Retinal pigment epithelial cell (primary cell): Measurements from ENCODE around the gene TMEM9.
A peak's percentile ranks its signal among the peaks of the same experiment; 100 is the strongest.

ENCODE experiments used
- DNase-seq: peaks from one replicate; pipeline ENCODE4 v3.0.0-alpha.2; 2010; ENCODE audit warnings: low read depth
- H3K4me3 ChIP-seq: 2 replicates; pipeline ENCODE4 v1.5.1; 2011; ENCODE audit warnings: mild to moderate bottlenecking, low read length, control low read depth, moderate library complexity
- CTCF ChIP-seq: conservative IDR thresholded peaks from 2 replicates; pipeline ENCODE4 v1.5.1; 2011; ENCODE audit warnings: low read depth, low read length, control low read depth, inconsistent platforms

Gene TMEM9

GRCh38 chr1:201189085-201189484 is 34.8 kb upstream of the TMEM9 start:
- H3K4me3 ChIP-seq = no peak overlapping the region
- TF ChIP-seq CTCF = no peak
- no peak for DNase-seq

- no peak for DNase-seq
- no peak for TF ChIP-seq CTCF
- no peak overlapping the region for H3K4me3 ChIP-seq
These were observed 31.9 kb upstream of the TMEM9 start for GRCh38 chr1:201186192-201186591.

GRCh38 chr1:201185527-201186128 is 31.4 kb upstream of the TMEM9 start:
- no peak for DNase-seq
- H3K4me3 ChIP-seq = no peak overlapping the region
- TF ChIP-seq CTCF = no peak

- TF ChIP-seq CTCF = no peak
- H3K4me3 ChIP-seq = no peak overlapping the region
- DNase-seq = no peak
These were observed 30.8 kb upstream of the TMEM9 start for GRCh38 chr1:201185123-201185453.

GRCh38 chr1:201184307-201185122 is 30.2 kb upstream of the TMEM9 start:
- peak; percentile 84 for TF ChIP-seq CTCF

GRCh38 chr1:201183753-201184152 is 29.5 kb upstream of the TMEM9 start:
- H3K4me3 ChIP-seq = no peak overlapping the region
- no peak for DNase-seq
- TF ChIP-seq CTCF = no peak

More at GRCh38 chr1:201184307-201185122, 30.2 kb upstream of the TMEM9 start:
- DNase-seq = no peak
- H3K4me3 ChIP-seq = no peak overlapping the region

GRCh38 chr1:201183209-201183608 is 28.9 kb upstream of the TMEM9 start:
- no peak overlapping the region for H3K4me3 ChIP-seq
- DNase-seq = no peak
- no peak for TF ChIP-seq CTCF
